Measurements from ENCODE around the gene CCDC74B.
"Not testable (repeated sequence)": the region's sequence is repeated elsewhere in the genome, so short reads cannot be mapped to it uniquely, and the experiment has no call there.

DNA sequence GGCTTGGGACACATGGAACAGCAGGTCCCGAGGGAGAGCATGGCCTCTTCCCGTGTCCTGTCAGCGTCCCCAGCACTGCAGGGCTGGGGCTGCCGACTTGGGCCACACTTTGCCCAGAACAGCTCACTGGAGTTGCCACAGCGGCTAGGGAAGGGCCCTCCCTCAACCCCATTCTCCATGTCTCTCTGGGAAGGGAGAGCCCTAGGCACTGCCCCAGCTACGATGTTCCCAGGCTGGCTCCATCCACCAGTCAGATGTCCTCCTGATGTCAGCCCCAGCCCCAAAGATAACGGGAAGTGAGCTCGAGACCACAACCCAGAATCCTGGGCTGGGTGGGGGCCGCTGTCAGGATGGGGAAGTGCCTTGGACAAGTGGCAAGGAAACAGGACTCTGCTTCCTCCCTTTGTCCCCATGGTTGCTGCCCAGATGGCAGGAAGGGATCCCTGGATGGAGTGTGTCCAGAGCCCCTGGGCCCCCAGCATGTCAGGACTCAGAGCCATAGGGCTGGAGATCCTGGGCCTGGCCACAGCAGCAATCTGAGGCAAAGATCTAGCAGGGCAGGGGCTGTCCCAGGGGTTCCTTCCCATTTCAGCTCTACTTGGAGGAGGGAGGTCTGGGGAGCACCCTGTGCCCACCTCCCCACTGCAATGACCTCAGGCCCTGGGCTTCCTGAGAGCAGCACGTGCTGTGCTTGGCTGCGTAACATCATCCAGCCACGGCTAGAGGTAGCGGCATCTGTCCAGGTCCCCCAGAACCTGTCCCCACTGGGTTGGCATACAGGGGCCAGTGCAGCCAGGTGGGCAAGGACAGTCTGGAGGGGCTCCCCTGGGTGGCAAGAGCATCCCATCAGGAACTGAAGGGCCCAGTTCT lies 2.3 kb downstream of the CCDC74B start:
- TF ChIP-seq POLR2A (IDR thresholded peaks at IDR 0.05): not testable (repeated sequence)
- TF ChIP-seq, protein P1, sequence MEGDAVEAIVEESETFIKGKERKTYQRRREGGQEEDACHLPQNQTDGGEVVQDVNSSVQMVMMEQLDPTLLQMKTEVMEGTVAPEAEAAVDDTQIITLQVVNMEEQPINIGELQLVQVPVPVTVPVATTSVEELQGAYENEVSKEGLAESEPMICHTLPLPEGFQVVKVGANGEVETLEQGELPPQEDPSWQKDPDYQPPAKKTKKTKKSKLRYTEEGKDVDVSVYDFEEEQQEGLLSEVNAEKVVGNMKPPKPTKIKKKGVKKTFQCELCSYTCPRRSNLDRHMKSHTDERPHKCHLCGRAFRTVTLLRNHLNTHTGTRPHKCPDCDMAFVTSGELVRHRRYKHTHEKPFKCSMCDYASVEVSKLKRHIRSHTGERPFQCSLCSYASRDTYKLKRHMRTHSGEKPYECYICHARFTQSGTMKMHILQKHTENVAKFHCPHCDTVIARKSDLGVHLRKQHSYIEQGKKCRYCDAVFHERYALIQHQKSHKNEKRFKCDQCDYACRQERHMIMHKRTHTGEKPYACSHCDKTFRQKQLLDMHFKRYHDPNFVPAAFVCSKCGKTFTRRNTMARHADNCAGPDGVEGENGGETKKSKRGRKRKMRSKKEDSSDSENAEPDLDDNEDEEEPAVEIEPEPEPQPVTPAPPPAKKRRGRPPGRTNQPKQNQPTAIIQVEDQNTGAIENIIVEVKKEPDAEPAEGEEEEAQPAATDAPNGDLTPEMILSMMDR (IDR thresholded peaks at IDR 0.05): not testable (repeated sequence)
